ENCODE results near the gene FRMD8. TPM values are rescaled to one million over a fixed set of nuclear protein-coding genes. Genes with fewer than 3 reads are reported as not detected.

FRMD8 gene
- total and polyA plus RNA-seq, 2 experiments from 2014 or later = 25.4 to 106 TPM

GRCh38 chr11:65426839-65427690 lies 40.6 kb downstream of the FRMD8 start:
- in situ Hi-C loops (cut with MboI) = no loop called here
- H4K20me1 ChIP-seq (ENCODE audit: insufficient read depth) = peaks cover 66% of the 10 kb centered on the region

GRCh38 chr11:65427691-65428577 lies 41.5 kb downstream of the FRMD8 start:
- Histone ChIP-seq H3F3A (ENCODE audit: insufficient read depth) (peaks cover 100% of the 10 kb centered on the region), H3K4me2 (ENCODE audit: unreplicated experiment) (peak overlapping the region; percentile 96), H3K9me3 (ENCODE audit: low read depth) (no peaks in the 10 kb centered on the region), H2AFZ (no peak overlapping the region), H3K4me1 (ENCODE audit: insufficient read depth) (peaks cover 16% of the 10 kb centered on the region), H3K9ac (peak overlapping the region; percentile 100), H3K27me3 (replicated peaks; ENCODE audit: insufficient read depth) (no peaks in the 10 kb centered on the region), H4K20me1 (ENCODE audit: insufficient read depth) (peaks cover 70% of the 10 kb centered on the region), H3K4me3 (peak overlapping the region; percentile 93), H3K9me2 (ENCODE audit: insufficient read depth) (no peaks in the 10 kb centered on the region), H3K27ac (peak overlapping the region; percentile 100), H3K79me2 (ENCODE audit: insufficient read depth) (peaks cover 100% of the 10 kb centered on the region), H3K36me3 (ENCODE audit: low read depth) (peaks cover 51% of the 10 kb centered on the region)
- peak; percentile 87 for DNase-seq
- 1 to 5% methylated on average over 11 of the region's 11 CpGs for WGBS, 2 experiments (ENCODE audit: low coverage in 1 of 2, low lambda C conversion rate in 2 of 2, missing lambda C conversion rate in 2 of 2)
- TF ChIP-seq EZH2 (IDR thresholded peaks at IDR 0.05; ENCODE audit: insufficient read depth, poor library complexity, severe bottlenecking) (no peak), EZH2phosphoT487 (IDR thresholded peaks at IDR 0.05; ENCODE audit: insufficient read depth, low read depth) (no peak; the same call in 1 of the 2 replicates)
- in situ Hi-C loops (cut with MboI) = no loop called here

More at GRCh38 chr11:65426839-65427690, 40.6 kb downstream of the FRMD8 start:
- Histone ChIP-seq H3K9me3 (ENCODE audit: low read depth) (no peaks in the 10 kb centered on the region), H3K9ac (peak overlapping the region; percentile 100), H3K79me2 (ENCODE audit: insufficient read depth) (peaks cover 98% of the 10 kb centered on the region), H2AFZ (no peak overlapping the region), H3K9me2 (ENCODE audit: insufficient read depth) (no peaks in the 10 kb centered on the region), H3K4me2 (ENCODE audit: unreplicated experiment) (peak overlapping the region; percentile 96), H3F3A (ENCODE audit: insufficient read depth) (peaks cover 94% of the 10 kb centered on the region), H3K27me3 (replicated peaks; ENCODE audit: insufficient read depth) (no peaks in the 10 kb centered on the region), H3K4me1 (ENCODE audit: insufficient read depth) (peaks cover 11% of the 10 kb centered on the region; the same call in 1 of the 2 replicates), H3K27ac (peak overlapping the region; percentile 100), H3K36me3 (ENCODE audit: low read depth) (peaks cover 44% of the 10 kb centered on the region), H3K4me3 (peak overlapping the region; percentile 93)
- TF ChIP-seq EZH2 (IDR thresholded peaks at IDR 0.05; ENCODE audit: insufficient read depth, poor library complexity, severe bottlenecking) = no peak
- no peak for TF ChIP-seq EZH2phosphoT487 (IDR thresholded peaks at IDR 0.05; ENCODE audit: insufficient read depth, low read depth)
- DNase-seq = peak; percentile 91
- WGBS, 2 experiments (ENCODE audit: low coverage in 1 of 2, low lambda C conversion rate in 2 of 2, missing lambda C conversion rate in 2 of 2) = 0 to 3% methylated on average over 10 of the region's 10 CpGs

- no peaks in the 10 kb centered on the region for H3K9me3 ChIP-seq (ENCODE audit: low read depth)
- H4K20me1 ChIP-seq (ENCODE audit: insufficient read depth) = peaks cover 72% of the 10 kb centered on the region
- peak overlapping the region; percentile 93 for H3K4me3 ChIP-seq
- H2AFZ ChIP-seq = no peak overlapping the region
- H3K9me2 ChIP-seq (ENCODE audit: insufficient read depth) = no peaks in the 10 kb centered on the region
- peak overlapping the region; percentile 96 for H3K4me2 ChIP-seq (ENCODE audit: unreplicated experiment)
- peak overlapping the region; percentile 100 for H3K9ac ChIP-seq
- in situ Hi-C loops (cut with MboI) = no loop called here
- H3K79me2 ChIP-seq (ENCODE audit: insufficient read depth) = peaks cover 100% of the 10 kb centered on the region
- 2 to 3% methylated on average over 5 of the region's 5 CpGs for WGBS, 2 experiments (ENCODE audit: low coverage in 1 of 2, low lambda C conversion rate in 2 of 2, missing lambda C conversion rate in 2 of 2)
- H3K36me3 ChIP-seq (ENCODE audit: low read depth) = peaks cover 49% of the 10 kb centered on the region
- TF ChIP-seq EZH2phosphoT487 (IDR thresholded peaks at IDR 0.05; ENCODE audit: insufficient read depth, low read depth) (no peak), EZH2 (IDR thresholded peaks at IDR 0.05; ENCODE audit: insufficient read depth, poor library complexity, severe bottlenecking) (no peak)
- DNase-seq = no peak
- peak overlapping the region; percentile 100 for H3K27ac ChIP-seq
- no peaks in the 10 kb centered on the region for H3K27me3 ChIP-seq (replicated peaks; ENCODE audit: insufficient read depth)
- H3F3A ChIP-seq (ENCODE audit: insufficient read depth) = peaks cover 100% of the 10 kb centered on the region
- peaks cover 21% of the 10 kb centered on the region for H3K4me1 ChIP-seq (ENCODE audit: insufficient read depth)
Measured at GRCh38 chr11:65428578-65429067, 42.2 kb downstream of the FRMD8 start.

GRCh38 chr11:65429068-65429681 lies 42.7 kb downstream of the FRMD8 start:
- H3K4me2 ChIP-seq (ENCODE audit: unreplicated experiment) = peak overlapping the region; percentile 96
- H4K20me1 ChIP-seq (ENCODE audit: insufficient read depth) = peaks cover 71% of the 10 kb centered on the region
- peaks cover 48% of the 10 kb centered on the region for H3K36me3 ChIP-seq (ENCODE audit: low read depth)
- H3K4me3 ChIP-seq = peak overlapping the region; percentile 93
- peaks cover 100% of the 10 kb centered on the region for H3F3A ChIP-seq (ENCODE audit: insufficient read depth)
- in situ Hi-C loops (cut with MboI) = no loop called here
- peak overlapping the region; percentile 100 for H3K9ac ChIP-seq
- peaks cover 100% of the 10 kb centered on the region for H3K79me2 ChIP-seq (ENCODE audit: insufficient read depth)
- H3K9me3 ChIP-seq (ENCODE audit: low read depth) = no peaks in the 10 kb centered on the region
- H2AFZ ChIP-seq = no peak overlapping the region
- H3K27ac ChIP-seq = peak overlapping the region; percentile 100
- no peak for TF ChIP-seq EZH2phosphoT487 (IDR thresholded peaks at IDR 0.05; ENCODE audit: insufficient read depth, low read depth)
- TF ChIP-seq EZH2 (IDR thresholded peaks at IDR 0.05; ENCODE audit: insufficient read depth, poor library complexity, severe bottlenecking) = no peak
- WGBS, 2 experiments (ENCODE audit: low coverage in 1 of 2, low lambda C conversion rate in 2 of 2, missing lambda C conversion rate in 2 of 2) = 1 to 2% methylated on average over 9 of the region's 9 CpGs
- H3K27me3 ChIP-seq (replicated peaks; ENCODE audit: insufficient read depth) = no peaks in the 10 kb centered on the region
- H3K4me1 ChIP-seq (ENCODE audit: insufficient read depth) = peaks cover 25% of the 10 kb centered on the region
- DNase-seq = peak; percentile 81
- no peaks in the 10 kb centered on the region for H3K9me2 ChIP-seq (ENCODE audit: insufficient read depth)
